Endodermal cell (in vitro differentiated cells): ENCODE measurements around the gene PTPRT. TPM values are rescaled to one million over a fixed set of nuclear protein-coding genes. Genes with fewer than 3 reads are reported as not detected.

Experiments
- DNase-seq: peaks from one replicate; pipeline ENCODE4 v3.0.0-alpha.2; 2017
- H3K27ac ChIP-seq: 2 replicates; pipeline ENCODE4 v1.5.1; 2013; ENCODE audit warnings: mild to moderate bottlenecking, low read depth, low read length, moderate library complexity
- H3K27me3 ChIP-seq: 2 replicates; pipeline ENCODE4 v1.6.1; 2013; ENCODE audit warnings: mild to moderate bottlenecking, low read length, moderate library complexity; ENCODE audit not compliant: insufficient read depth, control insufficient read depth, poor library complexity, severe bottlenecking
- H3K36me3 ChIP-seq: 2 replicates; pipeline ENCODE4 v1.7.0; 2013; ENCODE audit warnings: mild to moderate bottlenecking, low read length, moderate library complexity; ENCODE audit not compliant: control insufficient read depth, insufficient read depth
- H3K4me1 ChIP-seq: one replicate; pipeline ENCODE4 v1.7.0; 2013; ENCODE audit warnings: low read length; ENCODE audit not compliant: control insufficient read depth, insufficient read depth
- H3K4me3 ChIP-seq: 2 replicates; pipeline ENCODE4 v1.5.1; 2013; ENCODE audit warnings: mild to moderate bottlenecking, low read length, moderate library complexity
- H3K9ac ChIP-seq: 2 replicates; pipeline ENCODE4 v1.6.1; 2013; ENCODE audit warnings: mild to moderate bottlenecking, low read length, moderate library complexity; ENCODE audit not compliant: poor library complexity, severe bottlenecking; ENCODE audit errors: extremely low read depth
- H3K9me3 ChIP-seq: 2 replicates; pipeline ENCODE4 v1.6.1; 2013; ENCODE audit warnings: mild to moderate bottlenecking, low read length, moderate library complexity; ENCODE audit not compliant: control insufficient read depth
- H3K27ac Mint-ChIP-seq: 2 replicates; pipeline ENCODE4 v1.8.0; 2020; ENCODE audit warnings: mixed read lengths
- H3K27me3 Mint-ChIP-seq: 2 replicates; pipeline ENCODE4 v1.8.0; 2021; ENCODE audit warnings: mild to moderate bottlenecking, mixed read lengths; ENCODE audit not compliant: insufficient read depth
- H3K36me3 Mint-ChIP-seq: 2 replicates; pipeline ENCODE4 v1.8.0; 2020; ENCODE audit warnings: low read depth, mixed read lengths
- H3K4me1 Mint-ChIP-seq: 2 replicates; pipeline ENCODE4 v1.8.0; 2020; ENCODE audit warnings: mixed read lengths
- H3K4me3 Mint-ChIP-seq: 2 replicates; pipeline ENCODE4 v1.8.0; 2020; ENCODE audit warnings: mild to moderate bottlenecking, moderate library complexity, mixed read lengths
- H3K9me3 Mint-ChIP-seq: 2 replicates; pipeline ENCODE4 v1.8.0; 2020; ENCODE audit warnings: mild to moderate bottlenecking, mixed read lengths
- WGBS, 2 experiments: methylation state at CpG; one replicate each; pipeline versions ENCODE4 v1.1.5 to v1.1.7; 2013; ENCODE audit warnings: missing lambda C conversion rate in 2 of 2, mixed read lengths in 1 of 2; ENCODE audit not compliant: insufficient coverage in 1 of 2, insufficient read length in 1 of 2; 5-methylcytosine and 5-hydroxymethylcytosine counted together
- total RNA-seq, 2 donors: library from RNA; stranded (reverse); fragmentation: NEBNext Ultra II Directional in 1 of 2; extraction: Animal tissue kit (Norgen Biotek cat#: 25700) in 1 of 2; gene quantifications; 2 replicates in 1 of 2; 3 replicates in 1 of 2; pipeline ENCODE4 v1.2.1, GENCODE V29; 2021
- TF ChIP-seq, protein P1 (sequence below): fragments of 200-600 bp; sonication (generic); conservative IDR thresholded peaks from 2 replicates; pipeline ENCODE4 v1.5.0; 2021; ENCODE audit warnings: antibody characterized with exemption, mild to moderate bottlenecking

Gene PTPRT
- total RNA-seq, 2 donors from 2014 or later = 2.3 to 2.7 TPM

DNA sequence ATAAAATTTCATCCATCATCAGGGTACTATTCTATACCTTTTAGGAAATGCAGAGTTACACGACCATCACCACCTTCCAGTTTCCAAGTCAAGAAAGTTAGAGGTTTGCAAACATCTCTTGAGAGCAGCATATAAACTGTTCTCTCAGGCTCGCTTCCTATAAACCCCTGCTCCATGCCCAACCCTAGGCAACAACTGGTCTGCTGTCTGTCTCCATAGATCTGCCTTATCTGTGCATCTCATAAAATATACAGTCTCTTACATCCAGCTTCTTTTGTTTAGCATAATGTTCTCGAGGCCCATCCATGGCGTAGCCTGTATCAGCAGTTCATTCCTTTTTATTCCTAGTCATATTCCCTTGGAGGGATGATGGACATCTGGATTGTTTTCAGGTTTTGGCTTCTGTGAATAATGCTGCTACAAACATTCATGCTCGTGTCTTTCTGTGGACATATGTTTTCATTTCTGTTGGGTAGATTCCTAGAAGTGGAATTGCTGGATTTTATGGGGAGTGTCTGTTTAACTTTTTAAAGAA lies 6.1 kb downstream of the PTPRT start:
- 83 to 100% methylated on average over 2 to 5 of the region's 5 CpGs for WGBS, 2 experiments
- H3K27ac Mint-ChIP-seq = no peak overlapping the region
- H3K4me3 Mint-ChIP-seq = no peak overlapping the region
- TF ChIP-seq, protein P1, sequence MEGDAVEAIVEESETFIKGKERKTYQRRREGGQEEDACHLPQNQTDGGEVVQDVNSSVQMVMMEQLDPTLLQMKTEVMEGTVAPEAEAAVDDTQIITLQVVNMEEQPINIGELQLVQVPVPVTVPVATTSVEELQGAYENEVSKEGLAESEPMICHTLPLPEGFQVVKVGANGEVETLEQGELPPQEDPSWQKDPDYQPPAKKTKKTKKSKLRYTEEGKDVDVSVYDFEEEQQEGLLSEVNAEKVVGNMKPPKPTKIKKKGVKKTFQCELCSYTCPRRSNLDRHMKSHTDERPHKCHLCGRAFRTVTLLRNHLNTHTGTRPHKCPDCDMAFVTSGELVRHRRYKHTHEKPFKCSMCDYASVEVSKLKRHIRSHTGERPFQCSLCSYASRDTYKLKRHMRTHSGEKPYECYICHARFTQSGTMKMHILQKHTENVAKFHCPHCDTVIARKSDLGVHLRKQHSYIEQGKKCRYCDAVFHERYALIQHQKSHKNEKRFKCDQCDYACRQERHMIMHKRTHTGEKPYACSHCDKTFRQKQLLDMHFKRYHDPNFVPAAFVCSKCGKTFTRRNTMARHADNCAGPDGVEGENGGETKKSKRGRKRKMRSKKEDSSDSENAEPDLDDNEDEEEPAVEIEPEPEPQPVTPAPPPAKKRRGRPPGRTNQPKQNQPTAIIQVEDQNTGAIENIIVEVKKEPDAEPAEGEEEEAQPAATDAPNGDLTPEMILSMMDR = no peak
- no peak overlapping the region for H3K9ac ChIP-seq
- H3K27me3 Mint-ChIP-seq = peaks cover 51% of the 10 kb centered on the region
- no peak overlapping the region for H3K4me3 ChIP-seq
- H3K9me3 ChIP-seq = no peaks in the 10 kb centered on the region
- no peaks in the 10 kb centered on the region for H3K36me3 Mint-ChIP-seq
- DNase-seq = no peak
- peaks cover 26% of the 10 kb centered on the region for H3K27me3 ChIP-seq
- H3K4me1 ChIP-seq = peaks cover 3% of the 10 kb centered on the region
- peaks cover 3% of the 10 kb centered on the region for H3K9me3 Mint-ChIP-seq
- no peaks in the 10 kb centered on the region for H3K36me3 ChIP-seq
- peaks cover 6% of the 10 kb centered on the region for H3K4me1 Mint-ChIP-seq
- no peak overlapping the region for H3K27ac ChIP-seq

DNA sequence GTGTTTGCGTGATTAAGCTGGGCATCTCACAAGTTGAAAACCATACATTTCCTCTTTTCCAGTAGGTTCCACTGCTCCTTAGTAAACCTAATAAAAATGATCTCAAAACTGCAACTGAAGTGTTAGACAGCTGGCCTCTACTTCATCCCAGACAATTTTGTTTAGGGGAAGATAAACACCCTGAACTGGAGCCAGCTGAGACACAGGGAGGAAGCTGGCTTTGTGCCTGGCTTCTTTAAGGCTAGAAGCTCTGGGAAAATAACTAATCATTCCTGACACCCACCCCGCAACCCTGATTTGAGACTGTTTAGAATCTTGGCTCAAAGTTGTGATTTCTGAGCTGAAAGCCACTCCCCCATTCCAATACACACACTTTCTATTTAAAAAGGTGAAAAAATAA lies 11.6 kb downstream of the PTPRT start:
- H3K9ac ChIP-seq = no peak overlapping the region
- no peaks in the 10 kb centered on the region for H3K36me3 ChIP-seq
- H3K27me3 ChIP-seq = peaks cover 14% of the 10 kb centered on the region
- Mint-ChIP-seq H3K27me3 (peaks cover 45% of the 10 kb centered on the region), H3K36me3 (no peaks in the 10 kb centered on the region), H3K9me3 (peaks cover 15% of the 10 kb centered on the region), H3K4me3 (no peak overlapping the region), H3K27ac (no peak overlapping the region), H3K4me1 (peaks cover 6% of the 10 kb centered on the region)
- WGBS, 2 experiments = 50% methylated on average over 2 of the region's 2 CpGs; no CpG with 5 or more reads in 1 of the 2 experiments
- DNase-seq = no peak
- peaks cover 13% of the 10 kb centered on the region for H3K9me3 ChIP-seq
- H3K4me3 ChIP-seq = no peak overlapping the region
- H3K27ac ChIP-seq = no peak overlapping the region
- TF ChIP-seq, protein P1 = no peak
- H3K4me1 ChIP-seq = no peaks in the 10 kb centered on the region

DNA sequence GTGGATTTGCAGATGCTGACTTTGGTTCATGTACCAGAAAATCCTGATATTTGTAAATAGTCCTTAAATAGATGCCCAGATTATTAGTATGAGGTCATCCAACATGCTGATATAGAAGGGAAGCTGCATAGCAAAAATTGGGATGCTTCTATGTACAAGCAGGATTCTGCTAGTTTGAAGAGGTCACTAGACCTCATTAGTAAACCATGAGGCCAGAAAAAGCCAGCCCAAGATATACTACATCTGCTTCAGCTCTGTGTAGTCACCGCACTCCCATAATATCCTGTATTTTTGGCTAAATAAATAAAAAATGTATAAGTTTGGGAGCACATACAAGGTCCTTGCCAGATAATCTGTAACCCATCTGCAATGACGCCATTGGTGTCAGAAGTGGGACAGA lies 13.0 kb downstream of the PTPRT start:
- Mint-ChIP-seq H3K27ac (no peak overlapping the region), H3K36me3 (no peaks in the 10 kb centered on the region), H3K27me3 (peaks cover 49% of the 10 kb centered on the region), H3K4me3 (no peak overlapping the region), H3K9me3 (peaks cover 15% of the 10 kb centered on the region), H3K4me1 (peaks cover 8% of the 10 kb centered on the region)
- no peak overlapping the region for H3K9ac ChIP-seq
- TF ChIP-seq, protein P1 = no peak
- WGBS, 2 experiments = 92 to 100% methylated on average over 1 of the region's 2 CpGs
- no peak overlapping the region for H3K4me3 ChIP-seq
- no peaks in the 10 kb centered on the region for H3K36me3 ChIP-seq
- H3K9me3 ChIP-seq = peaks cover 13% of the 10 kb centered on the region
- peaks cover 20% of the 10 kb centered on the region for H3K27me3 ChIP-seq
- no peak for DNase-seq
- no peaks in the 10 kb centered on the region for H3K4me1 ChIP-seq
- H3K27ac ChIP-seq = no peak overlapping the region
